Measurements from ENCODE around the gene CAPN8. TPM values are rescaled to one million over a fixed set of nuclear protein-coding genes. Genes with fewer than 3 reads are reported as not detected.

The CAPN8 gene
- total RNA-seq, 1 donor from 2014 or later, result not detected

DNA sequence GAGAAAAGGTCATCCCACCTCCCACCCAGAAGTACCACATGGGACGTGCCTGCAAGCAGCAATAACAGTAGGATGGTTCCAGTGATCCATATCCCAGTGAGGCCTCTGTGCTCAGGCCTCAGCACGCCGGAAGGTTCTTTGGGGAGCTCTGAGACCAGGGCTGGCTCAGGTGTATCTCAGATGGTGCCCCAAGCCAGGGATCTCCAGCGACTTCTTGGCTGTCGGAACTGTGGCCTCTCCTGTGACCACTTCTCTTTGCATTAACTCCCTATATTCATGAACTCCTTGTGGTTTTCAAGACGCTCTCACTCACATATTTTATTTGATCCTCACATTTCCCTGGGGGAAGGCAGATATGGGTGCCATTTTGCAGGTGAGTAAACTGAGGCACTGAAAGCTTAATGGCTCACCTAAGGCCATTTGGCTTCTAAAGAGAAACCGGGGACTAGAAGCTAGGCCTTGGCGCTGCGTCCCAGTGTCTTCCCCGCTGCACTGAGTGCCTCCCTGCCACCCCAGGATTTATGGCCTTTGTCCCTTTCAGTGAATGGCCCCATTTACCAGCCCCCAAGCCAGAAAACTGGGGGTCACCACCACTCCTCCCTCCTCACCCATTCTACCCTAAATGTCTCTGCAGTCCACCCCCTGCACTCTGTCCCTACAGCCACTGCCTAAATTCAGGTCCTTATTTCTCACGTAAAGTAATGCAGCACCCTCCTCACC lies 170.4 kb downstream of the CAPN8 start:
- DNase-seq (ENCODE audit: low spot score in 2 of 2) (no peak), FAIRE-seq (no peak)

GRCh38 chr1:223492044-223492443 lies 173.5 kb downstream of the CAPN8 start:
- DNase-seq (ENCODE audit: low spot score in 2 of 2) (no peak), FAIRE-seq (no peak)

Small RNA genes within 50 kb of the gene (small RNA-seq; reads per million reads assigned to genes)
- not detected for gene RNU6-1248P
- not detected for gene SNRPEP10

Other genes with a start within 250 kb of the CAPN8 start
- gene CAPN2, start 46.8 kb upstream of the CAPN8 start, total RNA-seq, result 36.7 TPM
- 29.8 TPM for gene TP53BP2, start 180.2 kb upstream of the CAPN8 start, total RNA-seq

Data from frontal cortex (tissue), 4 donors.